Measurements from ENCODE around the gene ZBTB20.

Gene ZBTB20

GRCh38 chr3:114411190-114411668, 735.9 kb downstream of the ZBTB20 start:
- no peak for TF ChIP-seq CTCF (IDR thresholded peaks at IDR 0.05; ENCODE audit: low read depth, low read length)
- H3K36me3 ChIP-seq, result no peaks in the 10 kb centered on the region
- no peak for DNase-seq
- H3K9me3 ChIP-seq, result no peaks in the 10 kb centered on the region
- peaks cover 17% of the 10 kb centered on the region for H3K4me1 ChIP-seq
- H3K27me3 ChIP-seq, result no peaks in the 10 kb centered on the region
- H3K4me3 ChIP-seq (ENCODE audit: low read depth, low read length), result no peak overlapping the region

- Histone ChIP-seq H3K27me3 (no peaks in the 10 kb centered on the region), H3K4me3 (ENCODE audit: low read depth, low read length) (no peak overlapping the region), H3K36me3 (no peaks in the 10 kb centered on the region), H3K9me3 (no peaks in the 10 kb centered on the region), H3K4me1 (peaks cover 17% of the 10 kb centered on the region)
- peak; percentile 71 for DNase-seq
- TF ChIP-seq CTCF (IDR thresholded peaks at IDR 0.05; ENCODE audit: low read depth, low read length), result no peak
Observed at GRCh38 chr3:114408736-114409670, 738.1 kb downstream of the ZBTB20 start.

DNA sequence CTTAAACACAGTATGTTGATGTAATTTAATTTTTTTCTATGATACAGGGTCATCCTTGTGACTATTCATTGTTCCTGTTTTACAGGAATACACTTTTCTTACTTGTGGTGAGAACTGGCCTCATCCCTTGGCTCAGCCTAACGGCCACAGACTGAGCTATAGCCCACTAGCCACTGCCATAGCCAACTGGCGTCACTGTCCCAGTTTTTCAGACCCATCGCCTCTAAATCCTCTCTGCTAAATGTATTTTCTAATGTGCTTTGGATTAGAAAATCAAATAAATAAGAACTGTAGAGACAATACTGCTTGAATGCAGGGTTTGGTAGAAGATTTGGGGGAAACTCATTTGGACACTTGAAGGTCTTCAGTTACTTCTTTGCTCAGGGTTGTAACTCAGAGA, 740.2 kb downstream of the ZBTB20 start:
- Histone ChIP-seq H3K4me1 (peaks cover 26% of the 10 kb centered on the region), H3K36me3 (no peaks in the 10 kb centered on the region), H3K9me3 (no peaks in the 10 kb centered on the region), H3K4me3 (ENCODE audit: low read depth, low read length) (no peak overlapping the region), H3K27me3 (no peaks in the 10 kb centered on the region)
- no peak for TF ChIP-seq CTCF (IDR thresholded peaks at IDR 0.05; ENCODE audit: low read depth, low read length)
- no peak for DNase-seq

- H3K4me1 ChIP-seq, result peaks cover 33% of the 10 kb centered on the region
- H3K27me3 ChIP-seq, result no peaks in the 10 kb centered on the region
- TF ChIP-seq CTCF (IDR thresholded peaks at IDR 0.05; ENCODE audit: low read depth, low read length), result no peak
- no peak overlapping the region for H3K4me3 ChIP-seq (ENCODE audit: low read depth, low read length)
- no peak for DNase-seq
- H3K36me3 ChIP-seq, result no peaks in the 10 kb centered on the region
- no peaks in the 10 kb centered on the region for H3K9me3 ChIP-seq
Observed at GRCh38 chr3:114406286-114406685, 740.8 kb downstream of the ZBTB20 start.

- no peaks in the 10 kb centered on the region for H3K27me3 ChIP-seq
- no peak for TF ChIP-seq CTCF (IDR thresholded peaks at IDR 0.05; ENCODE audit: low read depth, low read length)
- H3K4me3 ChIP-seq (ENCODE audit: low read depth, low read length), result no peak overlapping the region
- DNase-seq, result no peak
- peaks cover 33% of the 10 kb centered on the region for H3K4me1 ChIP-seq
- no peaks in the 10 kb centered on the region for H3K9me3 ChIP-seq
- H3K36me3 ChIP-seq, result no peaks in the 10 kb centered on the region
Observed at GRCh38 chr3:114405202-114405990, 741.7 kb downstream of the ZBTB20 start.
